ENCODE measurements around the gene GABBR2.

The GABBR2 gene

GRCh38 chr9:98701576-98701975 lies 7.2 kb downstream of the GABBR2 start:
- Histone ChIP-seq H3K4me3 (ENCODE audit: low read length) (no peak overlapping the region), H3K27ac (ENCODE audit: low read length) (no peak overlapping the region), H3K4me1 (ENCODE audit: low read length) (no peaks in the 10 kb centered on the region), H3K9me3 (ENCODE audit: insufficient read depth, low read length) (no peaks in the 10 kb centered on the region), H3K27me3 (ENCODE audit: low read depth, low read length) (peaks cover 32% of the 10 kb centered on the region), H3K79me2 (ENCODE audit: low read length) (no peaks in the 10 kb centered on the region), H4K20me1 (ENCODE audit: insufficient read depth, low read length) (no peaks in the 10 kb centered on the region), H3K9ac (ENCODE audit: low read length) (no peak overlapping the region), H3K36me3 (replicated peaks; ENCODE audit: low read depth, low read length) (no peaks in the 10 kb centered on the region), H3K4me2 (ENCODE audit: low read length) (no peak overlapping the region), H2AFZ (ENCODE audit: low read depth, low read length) (no peak overlapping the region)
- no peak for TF ChIP-seq CTCF (IDR thresholded peaks at IDR 0.05; ENCODE audit: low read depth, low read length)

- Histone ChIP-seq H2AFZ (ENCODE audit: low read depth, low read length) (no peak overlapping the region), H3K4me1 (ENCODE audit: low read length) (no peaks in the 10 kb centered on the region), H3K9ac (ENCODE audit: low read length) (no peak overlapping the region), H3K36me3 (replicated peaks; ENCODE audit: low read depth, low read length) (no peaks in the 10 kb centered on the region), H3K4me3 (ENCODE audit: low read length) (no peak overlapping the region), H3K27ac (ENCODE audit: low read length) (no peak overlapping the region), H4K20me1 (ENCODE audit: insufficient read depth, low read length) (no peaks in the 10 kb centered on the region), H3K9me3 (ENCODE audit: insufficient read depth, low read length) (no peaks in the 10 kb centered on the region), H3K4me2 (ENCODE audit: low read length) (no peak overlapping the region), H3K79me2 (ENCODE audit: low read length) (no peaks in the 10 kb centered on the region), H3K27me3 (ENCODE audit: low read depth, low read length) (peaks cover 38% of the 10 kb centered on the region)
- TF ChIP-seq EZH2phosphoT487 (IDR thresholded peaks at IDR 0.05; ENCODE audit: low read depth) = no peak
- TF ChIP-seq CTCF (IDR thresholded peaks at IDR 0.05; ENCODE audit: low read depth, low read length) = no peak
Observed at GRCh38 chr9:98700801-98701200, 7.9 kb downstream of the GABBR2 start.

- no peak for TF ChIP-seq CTCF (IDR thresholded peaks at IDR 0.05; ENCODE audit: low read depth, low read length)
- no peak for TF ChIP-seq EZH2phosphoT487 (IDR thresholded peaks at IDR 0.05; ENCODE audit: low read depth)
- no peaks in the 10 kb centered on the region for H3K36me3 ChIP-seq (replicated peaks; ENCODE audit: low read depth, low read length)
- no peak overlapping the region for H3K9ac ChIP-seq (ENCODE audit: low read length)
- no peaks in the 10 kb centered on the region for H3K9me3 ChIP-seq (ENCODE audit: insufficient read depth, low read length)
- H3K4me3 ChIP-seq (ENCODE audit: low read length) = no peak overlapping the region
- H4K20me1 ChIP-seq (ENCODE audit: insufficient read depth, low read length) = no peaks in the 10 kb centered on the region
- H3K27ac ChIP-seq (ENCODE audit: low read length) = no peak overlapping the region
- no peak overlapping the region for H3K4me2 ChIP-seq (ENCODE audit: low read length)
- peaks cover 32% of the 10 kb centered on the region for H3K27me3 ChIP-seq (ENCODE audit: low read depth, low read length)
- no peaks in the 10 kb centered on the region for H3K4me1 ChIP-seq (ENCODE audit: low read length)
- no peaks in the 10 kb centered on the region for H3K79me2 ChIP-seq (ENCODE audit: low read length)
- no peak overlapping the region for H2AFZ ChIP-seq (ENCODE audit: low read depth, low read length)
Observed at GRCh38 chr9:98698856-98699255, 9.9 kb downstream of the GABBR2 start.

- Histone ChIP-seq H3K9ac (ENCODE audit: low read length) (no peak overlapping the region), H3K9me3 (ENCODE audit: insufficient read depth, low read length) (no peaks in the 10 kb centered on the region), H3K4me3 (ENCODE audit: low read length) (no peak overlapping the region), H3K79me2 (ENCODE audit: low read length) (no peaks in the 10 kb centered on the region), H2AFZ (ENCODE audit: low read depth, low read length) (no peak overlapping the region), H4K20me1 (ENCODE audit: insufficient read depth, low read length) (no peaks in the 10 kb centered on the region), H3K4me2 (ENCODE audit: low read length) (no peak overlapping the region), H3K27me3 (ENCODE audit: low read depth, low read length) (peaks cover 40% of the 10 kb centered on the region), H3K4me1 (ENCODE audit: low read length) (no peaks in the 10 kb centered on the region), H3K27ac (ENCODE audit: low read length) (no peak overlapping the region), H3K36me3 (replicated peaks; ENCODE audit: low read depth, low read length) (no peaks in the 10 kb centered on the region)
- TF ChIP-seq CTCF (IDR thresholded peaks at IDR 0.05; ENCODE audit: low read depth, low read length) = no peak
- no peak for TF ChIP-seq EZH2phosphoT487 (IDR thresholded peaks at IDR 0.05; ENCODE audit: low read depth)
Observed at GRCh38 chr9:98694943-98695342, 13.8 kb downstream of the GABBR2 start.

All from OCI-LY3 (cell line).